HG02610 (cell line): ENCODE measurements around the gene ISG15.
"Not testable (repeated sequence)": the region's sequence is repeated elsewhere in the genome, so short reads cannot be mapped to it uniquely, and the experiment has no call there.

ENCODE experiments used
- ATAC-seq: cut with Tn5 transposase; IDR thresholded peaks from one replicate; pipeline ENCODE4 v1.9.1; 2021; ENCODE audit warnings: mild to moderate bottlenecking, moderate library complexity; ENCODE audit not compliant: unreplicated experiment

Gene ISG15

DNA sequence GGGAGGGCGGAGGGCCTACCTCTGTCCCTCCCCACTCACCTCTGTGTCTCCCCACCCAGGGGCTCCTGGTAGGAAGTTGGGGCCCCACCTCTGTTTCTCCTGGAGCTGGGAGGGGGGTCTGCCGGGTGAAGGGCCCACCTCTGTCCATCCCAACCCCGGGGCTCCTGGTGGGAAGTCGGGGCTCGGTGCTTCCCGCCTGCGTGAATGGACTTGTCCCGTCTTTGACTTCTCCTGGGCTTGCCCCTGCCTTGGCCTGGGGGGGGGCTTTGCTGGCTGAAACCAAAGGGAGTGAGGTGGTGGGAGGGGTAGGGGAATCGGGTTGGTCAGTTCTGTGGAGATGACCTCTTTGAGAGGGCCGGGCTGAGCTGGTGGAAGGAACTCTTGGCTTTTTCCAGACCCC, 12.4 kb downstream of the ISG15 start:
- no peak for ATAC-seq

- no peak for ATAC-seq
Measured at GRCh38 chr1:1026599-1027413, 13.5 kb downstream of the ISG15 start.

DNA sequence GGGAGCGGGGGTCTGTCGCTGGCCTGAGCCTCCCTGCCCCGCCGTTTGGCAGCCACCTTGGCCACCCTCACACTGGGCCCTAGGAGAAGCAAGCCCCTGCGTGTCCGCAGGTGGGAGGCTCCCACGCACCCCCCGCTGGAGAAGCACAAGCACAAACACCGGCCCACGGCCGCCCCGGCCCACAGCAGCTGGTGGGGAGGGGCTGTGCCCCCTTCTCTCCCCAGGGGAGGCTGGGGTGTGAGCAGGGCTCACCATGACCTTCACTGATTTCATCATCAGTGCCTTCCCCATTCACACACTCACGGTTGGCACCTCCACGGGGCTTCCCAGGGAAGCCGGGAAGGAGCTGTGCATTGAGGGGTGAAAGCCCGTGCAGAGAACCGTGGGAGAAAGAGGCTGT, 14.5 kb downstream of the ISG15 start:
- no peak for ATAC-seq

DNA sequence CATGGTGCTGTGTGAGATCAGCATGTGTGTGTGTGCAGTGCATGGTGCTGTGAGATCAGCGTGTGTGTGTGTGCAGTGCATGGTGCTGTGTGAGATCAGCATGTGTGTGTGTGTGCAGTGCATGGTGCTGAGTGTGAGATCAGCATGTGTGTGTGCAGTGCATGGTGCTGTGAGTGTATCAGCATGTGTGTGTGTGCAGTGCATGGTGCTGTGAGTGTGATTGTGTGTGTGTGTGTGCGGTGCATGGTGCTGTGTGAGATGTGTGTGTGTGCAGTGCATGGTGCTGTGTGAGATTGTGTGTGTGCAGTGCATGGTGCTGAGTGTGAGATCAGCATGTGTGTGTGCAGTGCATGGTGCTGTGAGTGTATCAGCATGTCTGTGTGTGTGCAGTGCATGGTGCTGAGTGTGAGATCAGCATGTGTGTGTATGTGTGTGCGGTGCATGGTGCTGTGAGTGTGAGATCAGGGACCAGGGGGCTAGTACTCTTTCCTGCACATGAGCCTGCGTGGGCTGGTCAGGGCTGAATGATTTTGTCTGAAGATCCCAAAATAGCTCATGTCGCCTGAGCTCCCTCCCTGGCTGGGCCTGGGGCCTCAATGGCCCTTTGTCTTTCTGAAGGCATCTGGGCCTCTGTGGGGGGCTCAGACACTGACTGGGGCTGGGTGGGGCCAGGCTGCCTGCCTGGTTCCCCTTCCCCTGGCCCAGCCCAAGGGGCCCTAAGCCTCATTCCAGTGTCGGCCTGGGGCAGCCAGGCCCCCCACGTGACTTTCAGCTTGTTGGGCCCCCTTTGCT, 17.8 kb downstream of the ISG15 start:
- not testable (repeated sequence) for ATAC-seq

- ATAC-seq: no peak
Measured at GRCh38 chr1:1031659-1032235, 18.4 kb downstream of the ISG15 start.

- ATAC-seq: no peak
Measured at GRCh38 chr1:1032424-1032823, 19.1 kb downstream of the ISG15 start.

GRCh38 chr1:1033009-1033587, 19.8 kb downstream of the ISG15 start:
- ATAC-seq: peak; percentile 72

DNA sequence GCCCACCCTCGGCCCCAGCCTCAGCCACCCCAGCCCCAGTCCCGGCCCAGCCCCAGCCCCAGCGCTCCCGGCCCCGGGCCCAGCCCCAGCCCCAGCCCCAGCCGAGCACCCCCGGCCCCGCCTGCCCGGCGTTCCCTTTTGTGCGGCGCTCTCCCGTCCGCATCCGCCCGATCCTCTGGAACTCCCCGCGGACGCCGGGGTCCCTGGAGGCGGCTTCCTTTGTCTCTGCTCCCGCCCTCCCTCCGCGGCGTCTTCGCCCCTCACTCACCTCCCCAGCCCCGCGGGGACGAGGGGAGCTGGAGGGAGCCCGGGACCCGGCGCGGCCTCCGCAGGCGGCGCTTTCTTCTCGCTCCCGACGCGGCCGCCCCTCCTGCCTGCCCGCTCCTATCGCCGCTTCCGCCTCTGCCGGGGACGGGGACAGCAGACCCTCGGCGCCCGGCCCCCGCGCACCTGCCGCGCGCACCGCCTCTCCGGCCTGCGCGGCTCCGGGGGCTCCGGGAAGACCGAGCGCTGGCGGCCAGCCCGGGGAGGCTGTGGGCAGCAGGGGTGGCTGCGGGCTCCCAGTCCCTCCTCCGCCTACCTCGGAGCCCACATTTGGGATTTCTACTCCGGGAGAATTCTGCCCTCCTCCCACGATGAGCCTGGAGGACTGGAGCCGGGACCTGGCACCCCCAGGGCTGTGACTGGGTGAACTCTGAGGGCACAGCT, 20.6 kb downstream of the ISG15 start:
- ATAC-seq: no peak

DNA sequence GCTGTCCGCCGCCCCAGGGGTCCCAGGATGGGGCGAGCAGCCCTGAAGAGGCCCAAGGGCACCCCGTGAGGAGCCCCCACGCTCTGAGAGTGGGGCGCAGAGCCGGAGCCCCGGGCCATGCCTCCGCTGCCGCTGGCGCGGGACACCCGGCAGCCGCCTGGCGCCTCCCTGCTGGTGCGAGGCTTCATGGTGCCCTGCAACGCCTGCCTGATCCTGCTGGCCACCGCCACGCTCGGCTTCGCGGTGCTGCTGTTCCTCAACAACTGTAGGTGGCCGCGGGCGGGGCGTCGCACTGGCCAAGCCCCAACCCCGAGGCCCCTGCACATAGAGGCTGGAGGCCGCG, 21.1 kb downstream of the ISG15 start:
- ATAC-seq: no peak

DNA sequence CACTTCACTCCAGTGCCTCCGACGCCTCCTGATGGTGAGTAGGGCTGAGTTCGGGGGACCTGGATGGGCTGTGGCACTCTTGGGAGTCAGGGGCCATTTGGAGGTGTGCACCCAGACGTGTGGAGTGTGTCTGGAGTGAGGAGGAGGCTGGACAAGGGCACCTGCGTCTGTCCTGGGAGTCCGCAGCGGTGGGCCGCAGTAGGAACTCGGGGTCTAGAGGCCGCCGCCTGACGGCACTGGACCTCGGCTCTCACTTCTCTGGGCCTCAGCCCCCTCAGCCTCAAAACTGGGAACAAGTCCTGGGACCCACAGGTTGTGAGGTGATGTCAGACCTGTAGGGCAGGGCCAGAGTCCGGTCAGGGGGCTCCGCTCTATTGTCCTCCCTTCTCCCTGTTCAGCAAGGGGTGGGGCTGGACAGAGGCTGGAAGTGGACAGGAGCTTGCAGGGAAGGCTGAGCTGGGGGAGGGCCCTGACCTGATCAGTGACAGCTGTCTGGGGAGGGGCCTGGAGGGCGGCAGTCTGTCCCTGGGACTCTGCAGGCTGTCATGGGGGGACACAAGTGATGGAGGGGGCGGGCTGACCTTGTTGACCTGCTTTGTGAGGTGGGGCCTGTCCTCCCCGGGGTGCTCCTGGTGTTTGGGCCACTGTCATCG, 22.1 kb downstream of the ISG15 start:
- no peak for ATAC-seq

DNA sequence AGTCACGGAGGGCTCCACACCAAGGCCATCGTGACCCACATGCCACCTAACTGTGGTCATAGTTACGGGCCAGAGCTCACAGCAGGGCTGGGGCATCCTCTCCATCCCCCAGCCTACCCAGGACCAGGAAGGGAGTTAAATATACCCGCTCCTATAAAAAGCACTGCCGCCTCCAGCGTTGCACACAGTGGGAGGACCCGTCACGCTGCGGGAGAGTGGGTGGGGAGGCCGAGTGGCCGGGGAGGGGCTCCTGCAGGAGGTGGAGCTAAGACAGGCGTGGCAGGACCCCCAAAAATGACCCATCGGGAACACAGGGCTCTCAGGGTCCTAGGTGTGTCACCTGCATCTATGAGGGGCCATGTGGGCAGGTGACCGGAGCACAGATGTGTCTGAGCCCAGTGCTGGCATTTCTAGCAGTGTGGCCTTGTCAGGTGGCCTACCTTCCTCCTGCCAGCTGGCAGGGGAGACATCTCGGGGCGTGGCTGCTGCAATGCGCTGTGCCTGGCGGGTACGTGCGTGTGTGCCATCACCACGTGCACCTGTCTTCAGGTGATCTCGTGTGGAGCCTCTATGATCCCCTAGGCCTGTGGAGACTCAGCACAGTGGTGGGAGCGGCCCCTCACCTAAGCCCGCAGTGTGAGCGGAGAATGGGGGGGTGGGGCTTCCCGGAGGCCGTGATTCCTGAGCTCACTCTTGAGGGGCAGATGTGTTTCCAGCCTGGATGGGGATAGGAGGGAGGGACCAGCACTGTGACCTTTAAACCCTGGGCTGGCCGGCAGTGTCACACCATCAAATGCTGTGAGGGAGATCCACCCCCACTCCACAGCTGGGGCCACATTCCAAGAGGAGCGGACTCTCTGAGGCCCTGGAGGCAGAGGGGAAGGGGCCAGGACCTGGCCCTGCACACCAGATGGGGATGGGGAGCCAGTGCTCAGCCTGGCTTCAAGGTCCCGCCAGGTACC, 24.4 kb downstream of the ISG15 start:
- no peak for ATAC-seq

DNA sequence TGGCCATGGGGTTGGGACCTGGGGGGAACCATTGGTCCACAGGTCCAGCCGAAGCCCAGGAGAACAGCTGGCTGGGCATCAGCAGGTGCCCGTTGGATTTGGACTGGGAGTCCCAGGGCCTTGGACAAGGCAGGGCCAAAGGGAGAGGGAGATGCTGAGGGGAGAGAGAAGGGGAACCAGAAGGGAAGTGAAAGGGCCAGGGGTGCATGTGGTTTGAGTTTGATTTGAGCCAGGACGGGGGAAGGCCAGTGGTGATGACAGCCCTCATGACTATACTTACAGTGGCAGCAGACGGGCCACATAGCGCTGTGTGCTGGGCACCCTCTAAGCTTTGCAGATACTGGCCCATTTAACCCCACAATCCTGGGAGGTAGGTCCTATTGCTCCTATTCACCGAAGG, 25.4 kb downstream of the ISG15 start:
- ATAC-seq: peak; percentile 51

- no peak for ATAC-seq
Measured at GRCh38 chr1:1039145-1039910, 26.0 kb downstream of the ISG15 start.

GRCh38 chr1:1040004-1040991, 27.0 kb downstream of the ISG15 start:
- ATAC-seq: no peak

DNA sequence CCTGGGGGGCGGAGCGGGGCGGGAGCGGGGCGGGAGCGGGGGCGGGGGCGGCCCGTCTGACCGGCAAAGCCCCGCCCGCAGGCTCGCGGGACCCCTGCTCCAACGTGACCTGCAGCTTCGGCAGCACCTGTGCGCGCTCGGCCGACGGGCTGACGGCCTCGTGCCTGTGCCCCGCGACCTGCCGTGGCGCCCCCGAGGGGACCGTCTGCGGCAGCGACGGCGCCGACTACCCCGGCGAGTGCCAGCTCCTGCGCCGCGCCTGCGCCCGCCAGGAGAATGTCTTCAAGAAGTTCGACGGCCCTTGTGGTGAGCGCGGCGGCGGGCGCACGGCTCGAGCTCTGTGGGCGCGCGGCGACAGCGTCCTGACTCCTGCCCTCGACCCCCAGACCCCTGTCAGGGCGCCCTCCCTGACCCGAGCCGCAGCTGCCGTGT, 27.8 kb downstream of the ISG15 start:
- no peak for ATAC-seq

DNA sequence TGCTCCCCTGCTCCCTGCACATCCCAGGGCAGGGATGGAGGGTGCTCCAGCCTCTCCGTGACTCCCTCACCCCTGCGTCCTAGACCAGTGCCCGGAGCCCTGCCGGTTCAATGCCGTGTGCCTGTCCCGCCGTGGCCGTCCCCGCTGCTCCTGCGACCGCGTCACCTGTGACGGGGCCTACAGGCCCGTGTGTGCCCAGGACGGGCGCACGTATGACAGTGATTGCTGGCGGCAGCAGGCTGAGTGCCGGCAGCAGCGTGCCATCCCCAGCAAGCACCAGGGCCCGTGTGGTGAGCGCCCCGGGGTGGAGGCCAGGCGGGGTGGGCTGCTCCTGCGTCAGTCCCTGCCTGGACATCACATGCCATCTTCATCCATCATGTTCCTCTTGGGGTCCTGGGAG, 28.6 kb downstream of the ISG15 start:
- ATAC-seq: no peak

DNA sequence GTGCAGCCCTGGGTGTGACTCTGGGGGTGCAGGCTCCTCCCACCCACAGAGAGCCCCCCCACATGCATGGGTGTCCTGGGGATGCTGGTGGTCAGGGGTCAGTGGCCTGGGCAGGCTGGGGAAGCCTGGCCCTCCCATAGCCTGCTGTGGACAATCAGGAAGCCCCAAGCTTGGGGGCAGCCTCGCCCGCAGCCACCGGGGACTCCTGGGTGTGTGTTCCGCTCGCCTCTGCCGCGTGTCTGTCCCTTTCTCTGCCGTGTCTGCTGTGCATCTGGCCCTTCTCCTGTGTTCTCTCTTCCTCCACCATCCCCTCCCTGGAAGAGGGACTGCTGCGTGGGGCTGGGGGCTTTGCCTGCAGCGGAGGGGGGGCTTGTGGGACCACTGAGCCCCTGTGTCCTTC, 29.5 kb downstream of the ISG15 start:
- no peak for ATAC-seq
